DOHH2 (cell line): ENCODE measurements around the gene GRIA1.

Experiments used
- H3F3A ChIP-seq: fragments of 200-600 bp; sonication (generic), shearing (Covaris generic); 2 replicates; pipeline ENCODE4 v1.6.0; 2016; ENCODE audit warnings: antibody characterized with exemption, mild to moderate bottlenecking; ENCODE audit not compliant: control insufficient read depth, insufficient read depth
- H3K27ac ChIP-seq: fragments of 200-600 bp; sonication (generic); 2 replicates; pipeline ENCODE4 v1.5.1; 2014; ENCODE audit warnings: low read depth, mild to moderate bottlenecking, low read length, moderate library complexity
- H3K27me3 ChIP-seq: fragments of 200-600 bp; sonication (generic); 2 replicates; pipeline ENCODE4 v1.6.1; 2014; ENCODE audit warnings: mild to moderate bottlenecking, low read length, mixed read lengths; ENCODE audit not compliant: control insufficient read depth
- H3K36me3 ChIP-seq: fragments of 200-600 bp; sonication (generic); 2 replicates; pipeline ENCODE4 v1.6.1; 2014; ENCODE audit warnings: mild to moderate bottlenecking, low read length, moderate library complexity, mixed read lengths; ENCODE audit not compliant: control insufficient read depth
- H3K4me1 ChIP-seq: fragments of 200-600 bp; sonication (generic); 2 replicates; pipeline ENCODE4 v1.6.1; 2014; ENCODE audit warnings: mild to moderate bottlenecking, low read length, mixed read lengths; ENCODE audit not compliant: control insufficient read depth
- H3K4me2 ChIP-seq: fragments of 200-600 bp; sonication (generic); 2 replicates; pipeline ENCODE4 v1.6.0; 2014; ENCODE audit warnings: mild to moderate bottlenecking, low read length, moderate library complexity
- H3K4me3 ChIP-seq: fragments of 200-600 bp; sonication (generic); 2 replicates; pipeline ENCODE4 v1.5.1; 2014; ENCODE audit warnings: mild to moderate bottlenecking, low read length, mixed read lengths
- H3K79me2 ChIP-seq: fragments of 200-600 bp; sonication (generic); 2 replicates; pipeline ENCODE4 v1.6.1; 2014; ENCODE audit warnings: mild to moderate bottlenecking, low read length, mixed read lengths; ENCODE audit not compliant: control insufficient read depth
- H3K9me2 ChIP-seq: fragments of 200-600 bp; sonication (generic); replicated peaks from 2 replicates; pipeline ENCODE4 v1.6.1; 2014; ENCODE audit warnings: mild to moderate bottlenecking, low read length, mixed read lengths; ENCODE audit not compliant: control insufficient read depth
- H3K9me3 ChIP-seq: fragments of 200-600 bp; sonication (generic); 2 replicates; pipeline ENCODE4 v1.6.1; 2014; ENCODE audit warnings: antibody characterized with exemption, low read length, mixed read lengths; ENCODE audit not compliant: control insufficient read depth, insufficient read depth
- H4K20me1 ChIP-seq: fragments of 200-600 bp; sonication (generic); 2 replicates; pipeline ENCODE4 v1.6.0; 2014; ENCODE audit warnings: low read depth, mild to moderate bottlenecking, antibody characterized with exemption, low read length, moderate library complexity; ENCODE audit not compliant: control insufficient read depth, insufficient read depth
- EZH2phosphoT487 ChIP-seq: fragments of 200-600 bp; sonication (generic); IDR thresholded peaks from 2 replicates; pipeline ENCODE4 v1.6.1; 2017; ENCODE audit warnings: borderline replicate concordance, mild to moderate bottlenecking, antibody characterized with exemption, low read length, moderate library complexity, mixed read lengths
- TF ChIP-seq, protein P1 (sequence below): fragments of 200-600 bp; sonication (generic); IDR thresholded peaks from one replicate; pipeline ENCODE4 v1.5.1; 2014; ENCODE audit warnings: antibody characterized with exemption, mild to moderate bottlenecking, low read depth, low read length; ENCODE audit not compliant: poor library complexity, severe bottlenecking

Gene GRIA1

DNA sequence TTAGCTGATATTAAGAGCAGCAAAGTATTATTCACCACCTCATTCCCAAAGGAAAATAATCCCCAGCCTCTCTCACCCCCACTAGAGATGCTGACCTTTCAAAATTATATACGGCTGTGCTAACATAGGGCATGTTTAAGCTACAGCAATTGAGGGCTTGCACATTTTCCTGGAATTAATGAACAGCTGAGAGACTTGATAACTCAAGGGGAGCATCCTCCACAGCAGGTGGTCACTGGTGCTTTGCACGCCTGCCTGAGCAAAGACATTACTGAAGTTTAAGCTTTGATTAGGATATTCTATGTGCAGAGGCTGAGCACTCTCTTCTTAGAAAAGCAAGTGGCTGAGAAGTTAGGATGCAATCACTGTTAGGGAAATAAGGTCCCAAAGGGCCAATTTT, 317.3 kb downstream of the GRIA1 start:
- TF ChIP-seq, protein P1, sequence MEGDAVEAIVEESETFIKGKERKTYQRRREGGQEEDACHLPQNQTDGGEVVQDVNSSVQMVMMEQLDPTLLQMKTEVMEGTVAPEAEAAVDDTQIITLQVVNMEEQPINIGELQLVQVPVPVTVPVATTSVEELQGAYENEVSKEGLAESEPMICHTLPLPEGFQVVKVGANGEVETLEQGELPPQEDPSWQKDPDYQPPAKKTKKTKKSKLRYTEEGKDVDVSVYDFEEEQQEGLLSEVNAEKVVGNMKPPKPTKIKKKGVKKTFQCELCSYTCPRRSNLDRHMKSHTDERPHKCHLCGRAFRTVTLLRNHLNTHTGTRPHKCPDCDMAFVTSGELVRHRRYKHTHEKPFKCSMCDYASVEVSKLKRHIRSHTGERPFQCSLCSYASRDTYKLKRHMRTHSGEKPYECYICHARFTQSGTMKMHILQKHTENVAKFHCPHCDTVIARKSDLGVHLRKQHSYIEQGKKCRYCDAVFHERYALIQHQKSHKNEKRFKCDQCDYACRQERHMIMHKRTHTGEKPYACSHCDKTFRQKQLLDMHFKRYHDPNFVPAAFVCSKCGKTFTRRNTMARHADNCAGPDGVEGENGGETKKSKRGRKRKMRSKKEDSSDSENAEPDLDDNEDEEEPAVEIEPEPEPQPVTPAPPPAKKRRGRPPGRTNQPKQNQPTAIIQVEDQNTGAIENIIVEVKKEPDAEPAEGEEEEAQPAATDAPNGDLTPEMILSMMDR: no peak
- no peak for TF ChIP-seq EZH2phosphoT487
- H3K9me2 ChIP-seq: no peaks in the 10 kb centered on the region
- no peak overlapping the region for H3K4me3 ChIP-seq
- H3F3A ChIP-seq: no peaks in the 10 kb centered on the region
- no peaks in the 10 kb centered on the region for H4K20me1 ChIP-seq
- no peaks in the 10 kb centered on the region for H3K4me1 ChIP-seq
- H3K27ac ChIP-seq: no peak overlapping the region
- H3K79me2 ChIP-seq: no peaks in the 10 kb centered on the region
- no peaks in the 10 kb centered on the region for H3K9me3 ChIP-seq
- H3K36me3 ChIP-seq: no peaks in the 10 kb centered on the region
- H3K4me2 ChIP-seq: no peak overlapping the region
- H3K27me3 ChIP-seq: no peaks in the 10 kb centered on the region

GRCh38 chr5:153809166-153809565, 318.7 kb downstream of the GRIA1 start:
- no peaks in the 10 kb centered on the region for H3K27me3 ChIP-seq

DNA sequence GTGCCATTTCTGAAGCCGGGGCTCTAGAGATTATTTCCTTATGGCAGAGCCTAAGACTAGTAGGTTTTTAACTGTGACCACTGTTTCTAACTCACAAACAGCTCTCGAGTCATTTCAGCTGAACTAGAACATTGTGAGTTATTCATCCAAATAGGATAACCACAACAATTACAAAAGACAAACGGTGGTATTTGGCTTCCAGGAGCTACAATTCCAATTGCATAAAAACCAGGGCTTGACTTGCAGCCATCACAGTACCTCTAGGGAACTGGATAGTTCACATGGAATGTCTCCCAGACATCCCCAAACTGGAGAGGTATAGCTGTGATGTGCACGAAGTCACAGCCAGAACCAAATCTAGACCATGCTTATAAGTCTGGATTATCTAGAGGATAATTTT, 323.4 kb downstream of the GRIA1 start:
- Histone ChIP-seq H3K27me3 (no peaks in the 10 kb centered on the region), H3K27ac (no peak overlapping the region), H3K36me3 (no peaks in the 10 kb centered on the region), H3K4me2 (no peak overlapping the region), H3K79me2 (no peaks in the 10 kb centered on the region), H3F3A (no peaks in the 10 kb centered on the region), H3K4me3 (no peak overlapping the region), H4K20me1 (no peaks in the 10 kb centered on the region), H3K9me2 (no peaks in the 10 kb centered on the region), H3K4me1 (no peaks in the 10 kb centered on the region), H3K9me3 (no peaks in the 10 kb centered on the region)
- TF ChIP-seq, protein P1: no peak
- no peak for TF ChIP-seq EZH2phosphoT487

More at GRCh38 chr5:153809166-153809565, 318.7 kb downstream of the GRIA1 start:
- Histone ChIP-seq H3K4me1 (no peaks in the 10 kb centered on the region), H3K9me2 (no peaks in the 10 kb centered on the region), H3F3A (no peaks in the 10 kb centered on the region), H3K79me2 (no peaks in the 10 kb centered on the region), H4K20me1 (no peaks in the 10 kb centered on the region), H3K36me3 (no peaks in the 10 kb centered on the region), H3K4me3 (no peak overlapping the region), H3K4me2 (no peak overlapping the region), H3K27ac (no peak overlapping the region), H3K9me3 (no peaks in the 10 kb centered on the region)
- TF ChIP-seq, protein P1: no peak
- no peak for TF ChIP-seq EZH2phosphoT487

DNA sequence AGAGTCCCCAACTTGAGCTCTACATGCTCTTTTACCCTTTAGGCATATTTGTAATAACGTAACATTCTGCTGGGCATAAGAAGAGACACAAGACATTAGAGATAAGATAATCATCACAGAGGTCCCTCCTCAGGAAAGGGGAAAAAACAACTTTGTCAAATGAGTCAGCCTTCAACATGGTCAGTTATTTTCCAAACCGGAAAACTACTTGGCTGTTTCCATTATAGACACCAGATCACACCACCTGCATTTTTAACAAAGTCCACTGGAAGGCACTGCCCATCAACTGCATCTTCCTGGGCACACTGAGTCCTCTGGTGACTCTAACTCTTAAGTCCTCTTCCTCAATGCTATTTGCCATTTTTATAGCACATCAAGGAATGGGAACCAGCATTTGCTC, 326.4 kb downstream of the GRIA1 start:
- Histone ChIP-seq H3K36me3 (no peaks in the 10 kb centered on the region), H3K9me2 (no peaks in the 10 kb centered on the region), H3K4me3 (no peak overlapping the region), H3K4me2 (no peak overlapping the region), H3K27ac (no peak overlapping the region), H3K27me3 (no peaks in the 10 kb centered on the region), H4K20me1 (no peaks in the 10 kb centered on the region), H3K9me3 (no peaks in the 10 kb centered on the region), H3K79me2 (no peaks in the 10 kb centered on the region), H3F3A (no peaks in the 10 kb centered on the region), H3K4me1 (no peaks in the 10 kb centered on the region)
- no peak for TF ChIP-seq EZH2phosphoT487
- TF ChIP-seq, protein P1: no peak
